Gastrocnemius medialis (tissue), 4 donors: ENCODE results near the gene CATSPER1.

Experiments used
- POLR2A ChIP-seq, 2 donors: fragments of 450-650 bp; IDR thresholded peaks; one replicate each; pipeline ENCODE4 v1.6.1; 2017; ENCODE audit warnings: antibody characterized with exemption in 2 of 2, mild to moderate bottlenecking in 2 of 2, moderate library complexity in 2 of 2
- TF ChIP-seq, protein P1 (sequence below), 5 experiments: fragments of 450-650 bp in 3 of 5; fragments of 200-600 bp in 2 of 5; sonication (generic) in 2 of 5; IDR thresholded peaks in 4 of 5; conservative IDR thresholded peaks in 1 of 5; 1 replicate in 4 of 5; 2 replicates in 1 of 5; pipeline ENCODE4 v1.5.1; 2016 to 2019; ENCODE audit warnings: antibody characterized with exemption in 5 of 5, mild to moderate bottlenecking in 3 of 5, moderate library complexity in 3 of 5

DNA sequence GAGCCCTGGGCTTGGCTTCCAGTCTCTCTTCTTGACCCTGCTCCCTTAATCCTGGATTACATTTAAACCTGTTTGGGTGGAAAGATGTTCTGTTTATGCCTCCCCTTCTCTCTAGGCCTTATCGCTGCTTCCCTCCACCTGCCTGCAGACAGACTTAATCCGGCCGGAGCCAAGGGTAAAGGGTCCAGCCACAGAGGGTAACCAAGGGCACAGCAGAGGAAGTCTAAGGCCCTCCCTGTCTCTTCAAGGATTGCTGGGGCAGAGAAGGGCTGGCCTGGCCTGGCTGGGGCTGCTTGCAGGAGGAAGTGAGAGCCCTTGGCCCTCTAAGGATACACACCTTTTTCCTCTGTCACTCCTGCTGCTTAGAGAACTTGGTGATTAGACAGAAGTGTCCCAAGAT, 20.6 kb upstream of the CATSPER1 start:
- TF ChIP-seq POLR2A (IDR thresholded peaks at IDR 0.05): no peak
- TF ChIP-seq, protein P1, sequence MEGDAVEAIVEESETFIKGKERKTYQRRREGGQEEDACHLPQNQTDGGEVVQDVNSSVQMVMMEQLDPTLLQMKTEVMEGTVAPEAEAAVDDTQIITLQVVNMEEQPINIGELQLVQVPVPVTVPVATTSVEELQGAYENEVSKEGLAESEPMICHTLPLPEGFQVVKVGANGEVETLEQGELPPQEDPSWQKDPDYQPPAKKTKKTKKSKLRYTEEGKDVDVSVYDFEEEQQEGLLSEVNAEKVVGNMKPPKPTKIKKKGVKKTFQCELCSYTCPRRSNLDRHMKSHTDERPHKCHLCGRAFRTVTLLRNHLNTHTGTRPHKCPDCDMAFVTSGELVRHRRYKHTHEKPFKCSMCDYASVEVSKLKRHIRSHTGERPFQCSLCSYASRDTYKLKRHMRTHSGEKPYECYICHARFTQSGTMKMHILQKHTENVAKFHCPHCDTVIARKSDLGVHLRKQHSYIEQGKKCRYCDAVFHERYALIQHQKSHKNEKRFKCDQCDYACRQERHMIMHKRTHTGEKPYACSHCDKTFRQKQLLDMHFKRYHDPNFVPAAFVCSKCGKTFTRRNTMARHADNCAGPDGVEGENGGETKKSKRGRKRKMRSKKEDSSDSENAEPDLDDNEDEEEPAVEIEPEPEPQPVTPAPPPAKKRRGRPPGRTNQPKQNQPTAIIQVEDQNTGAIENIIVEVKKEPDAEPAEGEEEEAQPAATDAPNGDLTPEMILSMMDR (IDR thresholded peaks at IDR 0.05 in 4 of 5, conservative IDR thresholded peaks at IDR 0.05 in 1 of 5): no peak
